NB4 (cell line): Measurements from ENCODE around the gene TFF1.

Source experiments
- TF ChIP-seq, protein P1 (sequence below): IDR thresholded peaks from 2 replicates; pipeline ENCODE4 v1.6.1; 2011; ENCODE audit warnings: low read depth, low read length
- TF ChIP-seq, protein P2 (sequence below): IDR thresholded peaks from one replicate; pipeline ENCODE4 v1.5.1; 2012; ENCODE audit warnings: low read depth, low read length

DNA sequence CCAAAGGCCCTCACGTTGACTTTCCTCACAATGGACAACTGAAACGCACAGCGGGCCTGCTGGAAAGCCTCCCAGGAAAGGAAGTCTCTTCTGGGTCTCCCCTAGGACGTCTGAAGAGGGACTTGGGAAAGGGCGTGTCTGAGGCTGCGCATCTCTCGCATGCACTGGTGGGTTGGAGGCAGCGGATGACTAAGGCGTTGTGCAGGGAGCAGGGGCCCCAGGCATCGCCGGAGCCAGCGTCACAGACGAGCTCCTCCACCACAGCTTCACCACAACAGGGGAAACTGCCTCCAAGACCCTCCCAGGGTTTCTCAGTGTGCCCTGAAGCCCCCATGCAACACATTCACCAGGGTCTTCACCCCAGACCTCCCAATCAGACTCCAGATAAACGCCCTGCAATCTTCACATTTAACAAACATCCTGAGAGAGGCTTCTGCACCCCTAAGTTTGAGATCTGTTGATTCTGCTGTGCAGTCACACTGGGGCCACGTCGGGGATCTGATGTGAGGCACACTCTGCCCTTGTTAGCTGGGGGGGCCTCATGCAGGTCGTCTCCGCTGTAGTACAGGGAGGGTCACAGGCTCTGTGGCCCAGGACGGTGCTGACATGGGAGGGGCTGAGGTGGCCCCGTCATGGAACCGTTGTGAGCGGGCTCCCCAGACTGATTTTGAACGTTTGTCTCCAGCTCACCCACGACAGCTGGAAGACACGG lies 7.0 kb upstream of the TFF1 start:
- TF ChIP-seq, protein P1, sequence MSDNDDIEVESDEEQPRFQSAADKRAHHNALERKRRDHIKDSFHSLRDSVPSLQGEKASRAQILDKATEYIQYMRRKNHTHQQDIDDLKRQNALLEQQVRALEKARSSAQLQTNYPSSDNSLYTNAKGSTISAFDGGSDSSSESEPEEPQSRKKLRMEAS: no peak
- TF ChIP-seq, protein P2, sequence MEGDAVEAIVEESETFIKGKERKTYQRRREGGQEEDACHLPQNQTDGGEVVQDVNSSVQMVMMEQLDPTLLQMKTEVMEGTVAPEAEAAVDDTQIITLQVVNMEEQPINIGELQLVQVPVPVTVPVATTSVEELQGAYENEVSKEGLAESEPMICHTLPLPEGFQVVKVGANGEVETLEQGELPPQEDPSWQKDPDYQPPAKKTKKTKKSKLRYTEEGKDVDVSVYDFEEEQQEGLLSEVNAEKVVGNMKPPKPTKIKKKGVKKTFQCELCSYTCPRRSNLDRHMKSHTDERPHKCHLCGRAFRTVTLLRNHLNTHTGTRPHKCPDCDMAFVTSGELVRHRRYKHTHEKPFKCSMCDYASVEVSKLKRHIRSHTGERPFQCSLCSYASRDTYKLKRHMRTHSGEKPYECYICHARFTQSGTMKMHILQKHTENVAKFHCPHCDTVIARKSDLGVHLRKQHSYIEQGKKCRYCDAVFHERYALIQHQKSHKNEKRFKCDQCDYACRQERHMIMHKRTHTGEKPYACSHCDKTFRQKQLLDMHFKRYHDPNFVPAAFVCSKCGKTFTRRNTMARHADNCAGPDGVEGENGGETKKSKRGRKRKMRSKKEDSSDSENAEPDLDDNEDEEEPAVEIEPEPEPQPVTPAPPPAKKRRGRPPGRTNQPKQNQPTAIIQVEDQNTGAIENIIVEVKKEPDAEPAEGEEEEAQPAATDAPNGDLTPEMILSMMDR: no peak
